ENCODE data around the gene MAP3K7CL.

MAP3K7CL gene

GRCh38 chr21:29196670-29197191, 66.3 kb downstream of the MAP3K7CL start:
- no peak for DNase-seq

- no peak for DNase-seq
These were observed 70.7 kb downstream of the MAP3K7CL start for GRCh38 chr21:29201186-29201585.

- no peak for DNase-seq
These were observed 74.6 kb downstream of the MAP3K7CL start for GRCh38 chr21:29205009-29205408.

- DNase-seq: peak; percentile 23
These were observed 75.5 kb downstream of the MAP3K7CL start for GRCh38 chr21:29205988-29206387.

GRCh38 chr21:29206445-29206844, 76.0 kb downstream of the MAP3K7CL start:
- no peak for DNase-seq

- no peak for DNase-seq
These were observed 76.8 kb downstream of the MAP3K7CL start for GRCh38 chr21:29207201-29207600.

- no peak for DNase-seq
These were observed 77.7 kb downstream of the MAP3K7CL start for GRCh38 chr21:29208044-29208681.

- no peak for DNase-seq
These were observed 78.2 kb downstream of the MAP3K7CL start for GRCh38 chr21:29208682-29209059.

GRCh38 chr21:29209696-29210095, 79.3 kb downstream of the MAP3K7CL start:
- no peak for DNase-seq

GRCh38 chr21:29211205-29211604, 80.8 kb downstream of the MAP3K7CL start:
- no peak for DNase-seq

- DNase-seq: no peak
These were observed 82.0 kb downstream of the MAP3K7CL start for GRCh38 chr21:29212446-29212845.

- DNase-seq: no peak
These were observed 83.3 kb downstream of the MAP3K7CL start for GRCh38 chr21:29213513-29214385.

GRCh38 chr21:29215709-29216108, 85.3 kb downstream of the MAP3K7CL start:
- no peak for DNase-seq

- no peak for DNase-seq
These were observed 87.4 kb downstream of the MAP3K7CL start for GRCh38 chr21:29217818-29218291.

- no peak for DNase-seq
These were observed 88.3 kb downstream of the MAP3K7CL start for GRCh38 chr21:29218749-29219148.

- no peak for DNase-seq
These were observed 88.8 kb downstream of the MAP3K7CL start for GRCh38 chr21:29219165-29219770.

- no peak for DNase-seq
These were observed 90.9 kb downstream of the MAP3K7CL start for GRCh38 chr21:29221253-29221744.

- no peak for DNase-seq
These were observed 93.6 kb downstream of the MAP3K7CL start for GRCh38 chr21:29224006-29224405.

Measured in NCI-H2227 treated with DMSO at 0.1 percent for 48 hours (cell line).